IPS DF 6.9 (cell line): ENCODE data around the gene SLC43A2.

Experiments used
- DNase-seq: peaks from one replicate; pipeline ENCODE4 v3.0.0-alpha.2; 2013; ENCODE audit warnings: low read depth, low spot score
- H3K27ac ChIP-seq: one replicate; pipeline ENCODE4 v1.5.1; 2013; ENCODE audit warnings: low read length, control low read depth
- H3K27me3 ChIP-seq: 2 replicates; pipeline ENCODE4 v1.6.1; 2013; ENCODE audit warnings: mild to moderate bottlenecking, low read length; ENCODE audit not compliant: control insufficient read depth, insufficient read depth
- H3K36me3 ChIP-seq: 2 replicates; pipeline ENCODE4 v1.6.1; 2013; ENCODE audit warnings: low read length; ENCODE audit not compliant: control insufficient read depth, insufficient read depth
- H3K4me1 ChIP-seq: 2 replicates; pipeline ENCODE4 v1.6.1; 2013; ENCODE audit warnings: low read length; ENCODE audit not compliant: control insufficient read depth, insufficient read depth
- H3K4me3 ChIP-seq: 2 replicates; pipeline ENCODE4 v1.5.1; 2013; ENCODE audit warnings: mild to moderate bottlenecking, low read length
- H3K9me3 ChIP-seq: 2 replicates; pipeline ENCODE4 v1.6.1; 2013; ENCODE audit warnings: low read length, inconsistent platforms; ENCODE audit not compliant: control insufficient read depth, insufficient read depth
- WGBS: extraction: QIAGEN DNeasy Blood & Tissue Kit; methylation state at CpG from one replicate; pipeline ENCODE4 v1.1.7; 2013; ENCODE audit warnings: mixed read lengths, missing lambda C conversion rate; ENCODE audit not compliant: insufficient read length, insufficient coverage; 5-methylcytosine and 5-hydroxymethylcytosine counted together

SLC43A2 gene

DNA sequence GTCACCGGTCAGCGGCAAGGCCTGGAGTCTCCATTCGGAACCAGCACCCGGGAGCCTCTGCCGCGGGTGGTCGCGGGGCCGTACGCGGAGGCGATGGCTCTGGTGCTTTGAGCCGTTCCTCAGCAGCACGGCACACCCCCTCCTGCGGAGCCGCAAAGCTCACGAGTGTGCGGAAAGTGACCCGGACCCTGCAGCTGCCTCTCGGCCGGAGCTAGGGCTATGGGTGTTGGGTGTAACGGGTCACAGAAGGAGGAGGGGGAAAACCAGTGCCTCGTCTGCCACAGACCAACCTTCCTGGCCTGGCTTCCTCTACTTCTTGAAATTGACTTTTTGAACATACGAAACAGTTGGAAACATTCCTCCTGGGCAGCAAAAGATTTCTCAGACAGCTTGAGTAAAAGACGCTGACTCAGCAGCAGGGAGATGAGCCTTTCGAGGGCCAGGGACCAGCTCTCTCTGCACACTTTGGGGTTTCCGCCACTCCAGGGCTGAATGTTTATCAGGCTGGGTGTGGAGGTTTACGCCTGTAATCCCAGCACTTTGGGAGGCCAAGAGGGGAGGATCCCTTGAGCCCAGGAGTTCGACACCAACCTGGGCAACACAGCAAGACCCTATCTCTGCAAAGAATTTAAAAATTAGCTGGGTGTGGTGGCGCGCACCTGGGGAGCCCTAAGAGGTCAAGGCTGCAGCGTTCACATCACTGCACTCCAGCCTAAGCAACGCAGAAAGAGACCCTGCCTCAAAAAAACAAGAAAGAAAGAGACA lies 39.6 kb downstream of the SLC43A2 start:
- no peak overlapping the region for H3K4me3 ChIP-seq
- H3K36me3 ChIP-seq: peaks cover 2% of the 10 kb centered on the region; the same call in 1 of the 2 replicates
- H3K4me1 ChIP-seq: peaks cover 14% of the 10 kb centered on the region
- H3K9me3 ChIP-seq: no peaks in the 10 kb centered on the region
- no peak for DNase-seq
- H3K27me3 ChIP-seq: no peaks in the 10 kb centered on the region
- no peak overlapping the region for H3K27ac ChIP-seq
- WGBS: no CpG with 5 or more reads among the region's 33 CpGs

DNA sequence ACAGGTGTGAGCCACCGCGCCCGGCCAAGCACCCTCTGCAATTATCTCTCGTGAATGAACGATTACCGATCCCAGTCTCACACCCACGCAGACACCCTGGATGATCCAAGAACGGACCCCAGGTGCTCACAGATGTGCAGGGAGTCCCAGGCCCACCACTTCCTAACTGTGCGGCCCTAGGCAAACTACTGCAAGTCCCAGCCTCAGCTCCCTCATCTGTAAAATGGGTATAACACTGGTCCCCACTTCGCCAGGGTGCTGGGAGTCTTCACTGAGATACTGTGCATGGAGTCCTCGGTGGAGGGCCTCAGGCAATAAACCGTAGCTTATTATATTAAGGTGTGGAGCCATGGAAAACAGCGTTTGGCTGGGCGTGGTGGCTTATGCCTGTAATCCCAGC lies 44.5 kb downstream of the SLC43A2 start:
- no CpG with 5 or more reads among the region's 14 CpGs for WGBS
- H3K27ac ChIP-seq: no peak overlapping the region
- no peak overlapping the region for H3K4me3 ChIP-seq
- peaks cover 8% of the 10 kb centered on the region for H3K4me1 ChIP-seq
- no peak for DNase-seq
- H3K36me3 ChIP-seq: no peaks in the 10 kb centered on the region
- H3K9me3 ChIP-seq: no peaks in the 10 kb centered on the region
- H3K27me3 ChIP-seq: no peaks in the 10 kb centered on the region

DNA sequence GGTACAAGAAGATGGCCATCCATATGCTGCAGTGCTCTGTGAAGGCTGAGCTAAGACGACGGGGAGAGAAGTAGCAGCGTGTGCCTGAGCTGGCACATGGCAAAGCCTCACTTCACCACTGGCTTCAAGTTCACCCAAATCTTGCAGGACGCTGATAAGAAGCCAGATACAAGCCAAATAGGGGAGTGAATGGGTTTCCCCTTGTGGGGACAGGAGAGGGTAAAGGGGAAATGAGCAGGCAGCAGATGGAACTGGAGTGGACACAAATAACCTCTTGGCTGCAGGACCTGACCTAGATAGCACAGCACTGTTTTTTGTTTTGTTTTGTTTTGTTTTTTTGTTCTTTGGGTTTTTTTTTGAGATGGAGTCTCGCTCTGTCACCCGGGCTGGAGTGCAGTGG lies 45.1 kb downstream of the SLC43A2 start:
- Histone ChIP-seq H3K27me3 (no peaks in the 10 kb centered on the region), H3K4me1 (peaks cover 8% of the 10 kb centered on the region), H3K4me3 (no peak overlapping the region), H3K9me3 (no peaks in the 10 kb centered on the region), H3K27ac (no peak overlapping the region), H3K36me3 (no peaks in the 10 kb centered on the region)
- WGBS: no CpG with 5 or more reads among the region's 6 CpGs
- DNase-seq: no peak

DNA sequence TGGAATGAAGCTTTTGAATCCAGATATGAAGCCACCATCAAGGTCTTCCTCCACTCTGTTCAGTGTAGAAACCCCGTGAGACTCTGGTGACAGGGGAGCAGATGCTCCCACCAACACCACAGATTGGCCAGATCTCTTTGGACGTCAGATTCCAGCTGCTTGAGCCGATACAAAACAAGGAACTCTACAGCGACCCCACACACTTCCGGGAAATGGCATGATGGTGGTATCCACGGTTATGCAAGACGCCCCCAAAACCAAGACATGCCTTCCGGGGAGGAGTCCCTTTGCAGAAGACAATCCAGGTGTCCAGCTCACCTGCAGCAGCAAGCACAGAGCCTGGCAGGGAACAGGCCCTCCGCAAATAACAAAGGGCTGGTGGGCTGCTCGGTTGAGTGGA lies 46.3 kb downstream of the SLC43A2 start:
- Histone ChIP-seq H3K27me3 (no peaks in the 10 kb centered on the region), H3K9me3 (no peaks in the 10 kb centered on the region), H3K4me3 (no peak overlapping the region), H3K4me1 (peaks cover 8% of the 10 kb centered on the region), H3K36me3 (no peaks in the 10 kb centered on the region), H3K27ac (no peak overlapping the region)
- DNase-seq: no peak
- WGBS: no CpG with 5 or more reads among the region's 10 CpGs

DNA sequence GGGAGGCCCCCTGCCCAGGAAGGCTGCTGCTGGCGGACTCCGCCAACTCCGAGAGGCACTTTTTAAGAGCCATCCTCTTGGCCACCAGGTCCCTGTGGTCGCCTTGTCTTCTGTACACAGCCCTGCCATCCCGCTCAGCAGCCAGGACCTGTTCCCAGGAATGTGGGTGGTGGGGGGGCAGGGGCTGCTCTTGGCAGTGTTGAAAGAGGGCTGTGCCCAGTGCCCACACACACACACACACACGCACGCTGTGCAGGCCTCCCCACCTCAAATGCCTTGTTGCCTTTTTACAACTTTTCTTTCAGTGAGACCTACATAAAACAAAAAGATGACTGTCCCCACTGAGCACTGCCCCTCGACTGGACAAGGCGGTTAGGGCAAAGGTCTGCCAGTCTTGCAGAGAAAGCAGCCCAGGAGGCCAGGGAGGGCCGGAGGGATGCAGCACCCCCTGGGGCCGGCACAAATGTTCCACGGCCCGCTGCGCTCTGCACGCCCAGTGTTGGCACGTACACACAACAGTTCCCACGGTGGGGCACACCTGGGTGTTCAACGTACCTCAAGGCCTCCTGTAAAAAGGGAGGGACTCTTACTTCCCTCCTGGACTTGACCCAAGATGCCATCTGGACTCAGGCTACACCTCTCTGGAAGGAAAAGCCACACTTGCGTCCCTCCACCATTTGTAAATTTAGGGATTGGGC lies 47.5 kb downstream of the SLC43A2 start:
- H3K9me3 ChIP-seq: no peaks in the 10 kb centered on the region
- no CpG with 5 or more reads among the region's 19 CpGs for WGBS
- DNase-seq: no peak
- no peak overlapping the region for H3K27ac ChIP-seq
- no peak overlapping the region for H3K4me3 ChIP-seq
- H3K36me3 ChIP-seq: no peaks in the 10 kb centered on the region
- no peaks in the 10 kb centered on the region for H3K27me3 ChIP-seq
- peaks cover 3% of the 10 kb centered on the region for H3K4me1 ChIP-seq

DNA sequence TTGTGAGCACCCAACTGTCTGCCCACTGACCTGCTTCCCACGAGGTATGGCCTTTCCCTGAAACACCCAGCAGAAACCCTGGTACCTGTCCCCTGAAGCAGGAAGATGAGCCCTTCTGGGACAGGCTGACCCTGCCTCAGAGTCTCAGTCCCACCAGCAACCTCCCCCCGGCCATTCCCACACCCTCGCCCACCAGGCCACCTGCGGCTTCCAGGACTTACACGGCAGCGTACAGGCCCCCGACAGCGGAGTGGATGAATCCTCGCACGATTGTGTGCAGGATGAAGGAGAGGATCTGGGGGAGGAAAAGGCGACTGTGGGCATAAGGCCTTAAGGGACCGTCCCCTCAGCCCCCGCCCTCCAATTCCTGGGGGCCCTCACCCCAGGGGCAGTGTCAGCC lies 50.6 kb downstream of the SLC43A2 start:
- Histone ChIP-seq H3K4me3 (no peak overlapping the region), H3K4me1 (peaks cover 4% of the 10 kb centered on the region), H3K36me3 (no peaks in the 10 kb centered on the region), H3K27me3 (no peaks in the 10 kb centered on the region), H3K9me3 (no peaks in the 10 kb centered on the region), H3K27ac (no peak overlapping the region)
- WGBS: no CpG with 5 or more reads among the region's 13 CpGs
- DNase-seq: no peak

DNA sequence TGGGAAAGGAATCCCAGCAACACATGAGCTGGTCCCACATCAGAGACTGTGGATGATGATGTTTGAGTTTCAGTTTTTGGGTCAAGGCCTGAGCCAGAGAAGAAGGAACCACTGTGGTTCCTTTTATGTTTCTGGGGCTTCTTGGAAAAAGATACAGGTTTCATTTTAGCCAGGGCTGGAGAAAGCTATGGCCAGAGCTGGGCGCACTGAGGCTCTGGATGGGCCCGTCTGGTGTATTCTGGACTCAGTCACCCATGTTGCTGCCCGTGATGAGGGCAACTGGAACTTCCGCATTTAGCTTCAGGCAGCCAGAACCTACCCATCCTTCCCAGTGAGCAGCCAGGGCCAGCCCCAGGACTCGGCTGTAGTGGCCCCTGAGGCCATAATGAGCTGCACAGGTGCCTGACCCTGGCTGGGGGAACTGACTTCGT lies 51.0 kb downstream of the SLC43A2 start:
- H3K36me3 ChIP-seq: no peaks in the 10 kb centered on the region
- H3K4me3 ChIP-seq: no peak overlapping the region
- DNase-seq: no peak
- no peaks in the 10 kb centered on the region for H3K9me3 ChIP-seq
- peaks cover 4% of the 10 kb centered on the region for H3K4me1 ChIP-seq
- no peak overlapping the region for H3K27ac ChIP-seq
- H3K27me3 ChIP-seq: no peaks in the 10 kb centered on the region
- no CpG with 5 or more reads among the region's 6 CpGs for WGBS

DNA sequence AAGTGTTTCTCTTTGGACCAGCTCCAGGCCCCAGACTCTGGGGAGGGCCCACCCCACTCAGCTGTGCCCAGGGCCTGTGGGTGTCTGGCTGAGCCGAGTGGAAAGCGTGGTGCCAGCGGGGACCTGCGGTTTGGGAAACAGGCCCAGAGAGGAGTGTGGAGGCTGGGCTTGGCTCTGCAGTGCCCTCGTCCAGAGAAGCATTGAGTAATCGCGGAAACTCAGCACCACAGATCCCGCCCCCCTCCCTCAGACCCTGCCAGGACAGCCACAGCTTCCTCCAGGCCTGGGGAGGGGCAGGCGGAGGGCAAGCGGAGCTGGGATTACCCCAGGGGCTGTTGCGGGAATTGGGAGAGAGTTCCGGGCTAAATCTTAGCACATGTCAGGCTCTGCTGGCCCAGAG lies 51.5 kb downstream of the SLC43A2 start:
- H3K4me1 ChIP-seq: peaks cover 4% of the 10 kb centered on the region
- no peaks in the 10 kb centered on the region for H3K27me3 ChIP-seq
- no peak overlapping the region for H3K4me3 ChIP-seq
- no peaks in the 10 kb centered on the region for H3K9me3 ChIP-seq
- no peaks in the 10 kb centered on the region for H3K36me3 ChIP-seq
- no peak for DNase-seq
- H3K27ac ChIP-seq: no peak overlapping the region
- WGBS: no CpG with 5 or more reads among the region's 12 CpGs

DNA sequence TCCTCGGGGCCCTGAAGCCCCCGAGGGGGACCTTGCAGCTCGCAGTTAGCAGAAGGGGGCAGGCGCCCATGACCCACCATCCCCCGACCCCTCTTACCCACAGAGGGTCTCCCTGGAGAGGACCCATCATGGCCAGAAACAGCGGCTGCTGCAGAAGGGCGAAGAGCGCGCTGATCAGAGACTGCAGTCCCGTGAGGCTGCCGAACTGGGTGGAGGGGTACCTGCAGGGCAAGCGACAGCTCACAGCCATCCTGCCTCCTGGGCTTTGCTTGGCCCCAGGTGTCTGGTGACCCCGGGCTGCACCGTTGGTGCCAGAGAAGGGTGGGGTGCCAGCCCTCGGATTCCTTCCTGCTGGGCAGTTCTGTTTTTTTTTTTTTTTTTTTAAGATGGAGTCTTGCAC lies 52.1 kb downstream of the SLC43A2 start:
- no peak for DNase-seq
- no CpG with 5 or more reads among the region's 15 CpGs for WGBS
- no peaks in the 10 kb centered on the region for H3K36me3 ChIP-seq
- H3K4me1 ChIP-seq: peaks cover 4% of the 10 kb centered on the region
- H3K9me3 ChIP-seq: no peaks in the 10 kb centered on the region
- no peak overlapping the region for H3K27ac ChIP-seq
- no peaks in the 10 kb centered on the region for H3K27me3 ChIP-seq
- H3K4me3 ChIP-seq: no peak overlapping the region

DNA sequence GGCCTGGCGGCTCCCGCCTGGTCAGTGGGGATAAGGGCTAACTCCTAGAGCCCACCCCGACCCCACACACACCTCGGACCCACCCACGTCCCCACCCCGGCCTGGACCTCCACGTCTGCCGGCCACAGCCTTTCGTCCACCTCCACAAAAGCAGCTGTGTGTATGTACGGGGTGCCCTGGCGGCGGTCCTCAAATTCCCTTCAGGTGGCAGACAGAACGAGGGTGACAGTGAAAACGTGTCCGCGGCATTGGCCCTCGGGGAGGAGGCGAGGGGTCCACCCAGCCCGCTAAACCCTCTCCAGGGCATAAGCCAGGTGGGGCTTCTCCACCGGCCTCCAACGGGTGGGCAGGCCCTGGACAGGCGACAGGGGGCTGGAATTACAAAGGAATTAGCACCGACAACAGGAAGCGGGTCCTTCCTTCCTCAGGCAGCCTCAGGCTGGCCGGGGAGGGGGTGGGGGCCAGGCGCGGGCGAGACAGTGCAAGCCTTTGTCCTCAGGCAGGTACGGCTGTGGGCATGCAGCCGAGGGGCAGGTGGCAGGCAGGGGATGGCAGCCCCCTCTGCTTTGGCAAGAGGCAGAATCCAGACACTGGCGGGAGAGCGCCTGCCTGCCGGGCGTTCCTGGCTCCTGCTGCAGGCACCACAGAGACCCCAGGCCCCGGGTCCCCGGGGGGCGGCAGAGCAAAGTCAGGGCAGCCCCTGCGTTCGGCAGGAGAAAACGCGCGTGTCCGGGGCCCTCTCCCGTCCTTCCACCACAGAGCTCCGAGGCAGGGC lies 53.8 kb downstream of the SLC43A2 start:
- Histone ChIP-seq H3K27me3 (no peaks in the 10 kb centered on the region), H3K4me3 (no peak overlapping the region), H3K36me3 (no peaks in the 10 kb centered on the region), H3K4me1 (peaks cover 4% of the 10 kb centered on the region), H3K9me3 (no peaks in the 10 kb centered on the region), H3K27ac (no peak overlapping the region)
- no CpG with 5 or more reads among the region's 45 CpGs for WGBS
- no peak for DNase-seq
